GM12891 (cell line): ENCODE results near the gene NUTM1.

Source experiments
- POLR2A ChIP-seq: IDR thresholded peaks from 2 replicates; pipeline ENCODE4 v1.6.1; 2011; ENCODE audit warnings: low read depth, low read length, control low read depth
- POLR2AphosphoS5 ChIP-seq: IDR thresholded peaks from 2 replicates; pipeline ENCODE4 v1.6.1; 2011; ENCODE audit warnings: low read depth, low read length, control low read depth
- TAF1 ChIP-seq: IDR thresholded peaks from 2 replicates; pipeline ENCODE4 v1.6.1; 2011; ENCODE audit warnings: low read depth, low read length, control low read depth

- TF ChIP-seq POLR2A (no peak), POLR2AphosphoS5 (no peak), TAF1 (no peak)
These were observed 5.7 kb downstream of the NUTM1 start for GRCh38 chr15:34348735-34349300.
